ENCODE results near the gene NIN.

NIN gene

GRCh38 chr14:50837850-50838470 lies 7.0 kb upstream of the NIN start:
- no peak overlapping the region for H3K4me3 ChIP-seq (ENCODE audit: low read depth, low read length)

- no peak overlapping the region for H3K4me3 ChIP-seq (ENCODE audit: low read depth, low read length)
Observed at GRCh38 chr14:50837271-50837670, 6.3 kb upstream of the NIN start.

- H3K4me3 ChIP-seq (ENCODE audit: low read depth, low read length): no peak overlapping the region
Observed at GRCh38 chr14:50836515-50836914, 5.6 kb upstream of the NIN start.

- H3K4me3 ChIP-seq (ENCODE audit: low read depth, low read length): no peak overlapping the region
Observed at GRCh38 chr14:50835280-50835679, 4.3 kb upstream of the NIN start.

- H3K4me3 ChIP-seq (ENCODE audit: low read depth, low read length): no peak overlapping the region
Observed at GRCh38 chr14:50834802-50835276, 3.9 kb upstream of the NIN start.

- no peak overlapping the region for H3K4me3 ChIP-seq (ENCODE audit: low read depth, low read length)
Observed at GRCh38 chr14:50832935-50833630, 2.1 kb upstream of the NIN start.

GRCh38 chr14:50831726-50832168 lies 785 bp upstream of the NIN start:
- peak overlapping the region; percentile 63 for H3K4me3 ChIP-seq (ENCODE audit: low read depth, low read length)

GRCh38 chr14:50830044-50830931 lies 674 bp downstream of the NIN start:
- peak overlapping the region; percentile 63 for H3K4me3 ChIP-seq (ENCODE audit: low read depth, low read length)

GRCh38 chr14:50829489-50830043 lies 1.4 kb downstream of the NIN start:
- H3K4me3 ChIP-seq (ENCODE audit: low read depth, low read length): peak overlapping the region; percentile 47

GRCh38 chr14:50828721-50829488 lies 2.1 kb downstream of the NIN start:
- no peak overlapping the region for H3K4me3 ChIP-seq (ENCODE audit: low read depth, low read length)

GRCh38 chr14:50826681-50827080 lies 4.3 kb downstream of the NIN start:
- no peak overlapping the region for H3K4me3 ChIP-seq (ENCODE audit: low read depth, low read length)

GRCh38 chr14:50825307-50825706 lies 5.7 kb downstream of the NIN start:
- no peak overlapping the region for H3K4me3 ChIP-seq (ENCODE audit: low read depth, low read length)

GRCh38 chr14:50823762-50824636 lies 7.0 kb downstream of the NIN start:
- no peak overlapping the region for H3K4me3 ChIP-seq (ENCODE audit: low read depth, low read length)

GRCh38 chr14:50823051-50823761 lies 7.8 kb downstream of the NIN start:
- no peak overlapping the region for H3K4me3 ChIP-seq (ENCODE audit: low read depth, low read length)

GRCh38 chr14:50822501-50823042 lies 8.4 kb downstream of the NIN start:
- H3K4me3 ChIP-seq (ENCODE audit: low read depth, low read length): no peak overlapping the region

- H3K4me3 ChIP-seq (ENCODE audit: low read depth, low read length): no peak overlapping the region
Observed at GRCh38 chr14:50821510-50822464, 9.2 kb downstream of the NIN start.

- no peak overlapping the region for H3K4me3 ChIP-seq (ENCODE audit: low read depth, low read length)
Observed at GRCh38 chr14:50820786-50821509, 10.0 kb downstream of the NIN start.

All from iPS-11a (cell line).